ENCODE results near the gene ALOX15.
"Not testable (repeated sequence)": the region's sequence is repeated elsewhere in the genome, so short reads cannot be mapped to it uniquely, and the experiment has no call there.

The ALOX15 gene

GRCh38 chr17:4617590-4618351, 23.7 kb downstream of the ALOX15 start:
- no peak for DNase-seq (ENCODE audit: low read depth in 3 of 3, low spot score in 1 of 3)

- no peak for DNase-seq (ENCODE audit: low read depth in 3 of 3, low spot score in 1 of 3)
Observed at GRCh38 chr17:4617090-4617489, 24.4 kb downstream of the ALOX15 start.

- no peak for DNase-seq (ENCODE audit: low read depth in 3 of 3, low spot score in 1 of 3)
Observed at GRCh38 chr17:4616476-4616875, 25.0 kb downstream of the ALOX15 start.

GRCh38 chr17:4610656-4611055, 30.8 kb downstream of the ALOX15 start:
- no peak for DNase-seq (ENCODE audit: low read depth in 3 of 3, low spot score in 1 of 3)

- DNase-seq (ENCODE audit: low read depth in 3 of 3, low spot score in 1 of 3), result no peak
Observed at GRCh38 chr17:4610162-4610561, 31.3 kb downstream of the ALOX15 start.

GRCh38 chr17:4609761-4610160, 31.7 kb downstream of the ALOX15 start:
- DNase-seq (ENCODE audit: low read depth in 3 of 3, low spot score in 1 of 3), result no peak

GRCh38 chr17:4607773-4608187, 33.7 kb downstream of the ALOX15 start:
- DNase-seq (ENCODE audit: low read depth in 3 of 3, low spot score in 1 of 3), result no peak

- no peak for DNase-seq (ENCODE audit: low read depth in 3 of 3, low spot score in 1 of 3)
Observed at GRCh38 chr17:4607261-4607741, 34.2 kb downstream of the ALOX15 start.

- DNase-seq (ENCODE audit: low read depth in 3 of 3, low spot score in 1 of 3), result no peak
Observed at GRCh38 chr17:4605826-4606225, 35.7 kb downstream of the ALOX15 start.

GRCh38 chr17:4604736-4605135, 36.7 kb downstream of the ALOX15 start:
- DNase-seq (ENCODE audit: low read depth in 3 of 3, low spot score in 1 of 3), result not testable (repeated sequence)

- DNase-seq (ENCODE audit: low read depth in 3 of 3, low spot score in 1 of 3), result no peak
Observed at GRCh38 chr17:4604111-4604644, 37.3 kb downstream of the ALOX15 start.

GRCh38 chr17:4602041-4602440, 39.4 kb downstream of the ALOX15 start:
- no peak for DNase-seq (ENCODE audit: low read depth in 3 of 3, low spot score in 1 of 3)

GRCh38 chr17:4601326-4601725, 40.2 kb downstream of the ALOX15 start:
- no peak for DNase-seq (ENCODE audit: low read depth in 3 of 3, low spot score in 1 of 3)

- DNase-seq (ENCODE audit: low read depth in 3 of 3, low spot score in 1 of 3), result no peak
Observed at GRCh38 chr17:4600563-4600962, 40.9 kb downstream of the ALOX15 start.

- DNase-seq (ENCODE audit: low read depth in 3 of 3, low spot score in 1 of 3), result no peak
Observed at GRCh38 chr17:4599505-4600281, 41.8 kb downstream of the ALOX15 start.

- no peak for DNase-seq (ENCODE audit: low read depth in 3 of 3, low spot score in 1 of 3)
Observed at GRCh38 chr17:4598776-4599504, 42.5 kb downstream of the ALOX15 start.

- no peak for DNase-seq (ENCODE audit: low read depth in 3 of 3, low spot score in 1 of 3)
Observed at GRCh38 chr17:4597975-4598374, 43.5 kb downstream of the ALOX15 start.

GRCh38 chr17:4596636-4597380, 44.7 kb downstream of the ALOX15 start:
- no peak for DNase-seq (ENCODE audit: low read depth in 3 of 3, low spot score in 1 of 3)

- not testable (repeated sequence) for DNase-seq (ENCODE audit: low read depth in 3 of 3, low spot score in 1 of 3)
Observed at GRCh38 chr17:4595685-4596342, 45.7 kb downstream of the ALOX15 start.
